HG02798 (cell line): Measurements from ENCODE around the gene EFCC1.

Source experiments
- ATAC-seq: cut with Tn5 transposase; IDR thresholded peaks from one replicate; pipeline ENCODE4 v1.9.1; 2021; ENCODE audit warnings: mild to moderate bottlenecking; ENCODE audit not compliant: unreplicated experiment, poor library complexity

EFCC1 gene

GRCh38 chr3:128994173-128994512 is 7.0 kb upstream of the EFCC1 start:
- ATAC-seq = no peak

GRCh38 chr3:128994581-128995546 is 6.2 kb upstream of the EFCC1 start:
- ATAC-seq = no peak

GRCh38 chr3:128995737-128996136 is 5.4 kb upstream of the EFCC1 start:
- no peak for ATAC-seq

- ATAC-seq = no peak
Observed at GRCh38 chr3:128996200-128996599, 4.9 kb upstream of the EFCC1 start.

- ATAC-seq = no peak
Observed at GRCh38 chr3:128996726-128997125, 4.4 kb upstream of the EFCC1 start.

GRCh38 chr3:128997486-128998133 is 3.5 kb upstream of the EFCC1 start:
- ATAC-seq = no peak

GRCh38 chr3:128998561-128998960 is 2.5 kb upstream of the EFCC1 start:
- ATAC-seq = no peak

GRCh38 chr3:128999102-128999501 is 2.0 kb upstream of the EFCC1 start:
- no peak for ATAC-seq

GRCh38 chr3:129000742-129001100 is 383 bp upstream of the EFCC1 start:
- ATAC-seq = no peak

GRCh38 chr3:129001806-129002572 is 885 bp downstream of the EFCC1 start:
- no peak for ATAC-seq

GRCh38 chr3:129002573-129003569 is 1.8 kb downstream of the EFCC1 start:
- ATAC-seq = no peak

GRCh38 chr3:129003578-129004112 is 2.5 kb downstream of the EFCC1 start:
- no peak for ATAC-seq

- ATAC-seq = no peak
Observed at GRCh38 chr3:129004639-129005295, 3.7 kb downstream of the EFCC1 start.

GRCh38 chr3:129005526-129006303 is 4.6 kb downstream of the EFCC1 start:
- ATAC-seq = no peak

- ATAC-seq = no peak
Observed at GRCh38 chr3:129006864-129007263, 5.8 kb downstream of the EFCC1 start.

GRCh38 chr3:129007792-129008191 is 6.7 kb downstream of the EFCC1 start:
- no peak for ATAC-seq

- no peak for ATAC-seq
Observed at GRCh38 chr3:129009266-129009665, 8.2 kb downstream of the EFCC1 start.

GRCh38 chr3:129010310-129010956 is 9.3 kb downstream of the EFCC1 start:
- no peak for ATAC-seq
